ENCODE results near the gene SNX20.

The SNX20 gene

GRCh38 chr16:50637716-50638602 lies 43.2 kb downstream of the SNX20 start:
- in situ Hi-C loops (cut with MboI; ENCODE audit: low sequenced_read_pairs) = no loop called here

DNA sequence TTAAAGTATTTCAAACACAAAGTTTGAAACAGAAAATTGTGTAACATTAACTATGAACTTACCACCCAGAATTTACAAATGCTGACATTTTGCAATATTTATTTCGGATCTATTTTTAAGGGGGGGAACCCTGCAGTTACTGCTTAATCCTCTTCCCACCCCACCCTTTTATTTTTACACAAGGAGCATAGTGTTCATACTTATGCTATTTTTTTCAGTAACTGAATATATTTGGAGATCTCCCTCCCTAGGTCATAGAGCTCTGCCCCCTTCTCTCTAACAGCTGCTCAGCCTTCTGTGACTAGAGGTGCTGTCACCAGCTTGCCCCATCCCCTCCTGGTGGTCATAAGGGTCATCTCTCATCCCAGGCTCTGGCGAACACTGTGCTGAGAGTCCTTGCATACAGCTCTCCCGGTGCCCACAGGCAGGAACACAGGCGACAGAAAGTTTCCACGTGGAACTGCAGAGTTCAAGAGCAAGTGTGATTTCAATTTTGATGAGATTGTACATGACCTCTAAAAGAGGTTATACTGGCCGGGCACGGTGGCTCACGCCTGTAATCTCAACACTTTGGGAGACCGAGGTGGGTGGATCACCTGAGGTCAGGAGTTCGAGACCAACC lies 44.2 kb downstream of the SNX20 start:
- in situ Hi-C loops (cut with MboI; ENCODE audit: low sequenced_read_pairs) = no loop called here

DNA sequence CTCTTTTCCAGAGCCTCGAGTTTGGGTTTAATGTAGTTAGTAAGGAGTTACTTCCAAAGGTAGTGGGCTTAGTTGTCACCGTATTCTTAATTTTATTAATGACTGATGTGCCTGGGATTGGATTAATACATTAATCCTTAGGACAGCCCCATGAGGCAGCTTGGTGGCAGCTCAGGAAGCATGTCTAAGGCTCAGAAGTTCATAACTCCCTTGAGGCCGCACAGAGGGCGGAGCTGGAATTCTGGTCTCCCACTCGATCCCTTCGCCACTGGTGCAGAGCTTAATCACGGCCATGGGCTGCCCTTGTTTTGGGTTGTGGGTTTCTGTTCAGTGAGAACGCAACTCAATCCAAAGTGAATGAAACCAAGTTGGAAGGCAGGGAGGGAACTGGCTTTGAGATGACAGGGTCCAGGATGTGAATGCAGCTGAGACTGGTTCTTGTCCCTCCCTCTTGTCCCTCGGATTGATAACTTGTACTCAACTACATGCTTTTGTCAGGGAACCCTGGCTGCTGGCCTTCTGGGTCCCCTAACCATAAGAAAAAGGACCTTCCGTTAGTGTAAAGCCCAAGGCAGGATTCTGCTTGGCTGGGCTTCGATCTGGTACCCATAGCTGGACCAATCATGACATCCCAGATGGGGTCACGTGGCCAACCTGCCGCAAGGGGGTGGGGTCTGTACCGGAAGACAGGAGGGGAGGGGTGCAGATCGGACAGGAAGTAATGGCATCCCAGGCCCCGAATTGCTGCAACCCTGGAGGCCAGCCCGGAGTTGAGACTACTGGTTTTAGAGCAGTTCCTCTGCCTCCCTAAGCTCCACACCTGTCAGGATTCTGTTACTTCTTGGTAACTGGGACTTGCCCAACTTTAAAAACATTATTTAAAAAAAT lies 45.4 kb downstream of the SNX20 start:
- in situ Hi-C loops (cut with MboI; ENCODE audit: low sequenced_read_pairs) = no loop called here

- in situ Hi-C loops (cut with MboI; ENCODE audit: low sequenced_read_pairs) = no loop called here
Measured at GRCh38 chr16:50634947-50635346, 46.2 kb downstream of the SNX20 start.

GRCh38 chr16:50634090-50634489 lies 47.0 kb downstream of the SNX20 start:
- in situ Hi-C loops (cut with MboI; ENCODE audit: low sequenced_read_pairs) = no loop called here

DNA sequence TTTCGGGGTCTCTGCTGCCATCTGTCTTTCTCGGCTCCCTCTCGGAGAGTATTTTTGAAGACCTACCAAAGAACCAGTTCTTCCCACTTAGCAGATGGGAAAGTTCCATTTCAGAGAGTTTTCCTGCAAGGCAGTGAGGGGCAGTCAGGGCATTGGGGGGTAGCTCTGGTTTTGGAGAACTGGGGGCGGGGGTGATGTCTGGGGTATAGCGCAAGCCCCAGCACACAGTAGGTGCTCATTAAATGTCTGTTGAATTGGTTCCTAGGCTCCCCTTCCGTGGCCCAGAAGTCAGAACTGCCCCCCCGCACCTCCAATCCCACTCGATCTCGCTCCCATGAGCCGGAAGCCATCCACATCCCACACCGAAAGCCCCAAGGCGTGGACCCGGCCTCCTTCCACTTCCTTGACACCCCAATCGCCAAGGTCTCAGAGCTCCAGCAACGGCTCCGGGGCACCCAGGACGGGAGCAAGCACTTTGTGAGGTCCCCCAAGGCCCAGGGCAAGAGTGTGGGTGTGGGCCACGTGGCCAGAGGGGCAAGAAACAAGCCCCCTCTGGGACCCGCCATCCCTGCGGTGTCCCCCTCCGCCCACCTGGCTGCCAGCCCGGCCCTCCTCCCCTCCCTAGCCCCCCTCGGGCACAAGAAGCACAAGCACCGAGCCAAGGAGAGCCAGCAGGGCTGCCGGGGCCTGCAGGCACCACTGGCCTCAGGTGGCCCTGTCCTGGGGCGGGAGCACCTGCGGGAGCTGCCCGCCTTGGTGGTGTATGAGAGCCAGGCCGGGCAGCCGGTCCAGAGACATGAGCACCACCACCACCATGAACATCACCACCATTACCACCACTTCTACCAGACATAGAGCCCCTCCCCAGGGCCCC lies 47.9 kb downstream of the SNX20 start:
- in situ Hi-C loops (cut with MboI; ENCODE audit: low sequenced_read_pairs) = no loop called here

DNA sequence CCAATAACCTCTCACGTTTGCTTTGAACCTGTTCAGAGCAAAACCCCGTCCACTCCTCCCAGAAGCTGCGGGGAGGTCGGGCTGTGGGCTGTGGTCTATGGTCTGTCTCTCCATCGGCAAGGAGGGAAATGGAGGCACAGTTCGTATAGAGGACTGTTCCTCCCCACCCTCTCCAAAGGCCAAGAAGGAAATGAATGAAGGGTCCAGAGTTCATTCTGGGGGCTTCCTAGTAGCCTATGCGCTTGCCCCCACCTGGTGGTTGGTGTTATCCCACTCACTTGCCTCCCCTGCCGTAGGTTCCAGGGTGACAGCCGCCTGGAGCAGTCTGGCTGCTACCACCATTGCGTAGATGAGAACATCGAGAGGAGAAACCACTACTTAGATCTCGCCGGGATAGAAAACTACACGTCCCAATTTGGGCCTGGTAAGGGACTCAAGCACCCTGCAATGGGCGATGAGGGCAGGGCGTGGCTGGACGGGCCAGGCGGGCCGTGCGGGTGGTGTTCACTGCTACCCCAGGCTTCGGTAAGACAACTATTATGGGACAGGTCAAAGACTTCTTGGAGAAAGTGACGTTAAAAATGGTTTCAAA lies 49.0 kb downstream of the SNX20 start:
- in situ Hi-C loops (cut with MboI; ENCODE audit: low sequenced_read_pairs) = no loop called here

DNA sequence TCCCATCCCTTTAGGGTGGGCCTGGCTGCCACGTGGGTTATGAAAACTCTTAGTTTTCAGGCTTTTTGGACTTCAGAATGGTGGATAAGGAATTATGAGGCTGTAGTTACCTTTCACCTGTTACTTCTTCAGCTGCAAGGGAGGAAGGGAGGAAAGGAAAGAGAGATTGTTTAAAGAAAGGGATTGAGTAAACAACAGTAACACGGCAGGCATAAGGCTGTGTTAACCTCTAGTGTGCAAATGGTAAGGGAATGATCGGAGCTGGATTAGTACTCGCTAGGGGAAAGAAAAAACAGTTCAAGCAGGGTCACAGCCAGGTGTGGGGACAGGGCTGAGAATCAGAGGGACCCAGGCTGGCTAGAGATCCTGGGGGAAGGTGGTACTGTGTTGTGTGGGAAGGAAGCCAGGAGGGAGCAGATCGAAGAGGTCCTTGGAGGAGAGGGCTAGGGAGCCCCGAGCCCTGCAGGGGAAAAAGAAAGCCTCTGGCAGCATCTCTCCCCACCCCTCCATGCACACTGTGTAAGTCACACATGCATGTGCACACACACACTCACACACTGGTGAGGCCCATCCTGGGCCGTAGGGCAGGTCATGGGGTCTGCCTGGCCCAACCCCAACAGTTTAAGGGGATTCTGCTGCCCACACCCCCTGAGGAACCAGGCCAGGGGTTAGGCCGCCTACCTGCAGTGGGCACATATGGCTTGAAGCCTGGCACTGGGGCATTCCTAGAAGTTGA lies 49.7 kb downstream of the SNX20 start:
- in situ Hi-C loops (cut with MboI; ENCODE audit: low sequenced_read_pairs) = no loop called here

DNA sequence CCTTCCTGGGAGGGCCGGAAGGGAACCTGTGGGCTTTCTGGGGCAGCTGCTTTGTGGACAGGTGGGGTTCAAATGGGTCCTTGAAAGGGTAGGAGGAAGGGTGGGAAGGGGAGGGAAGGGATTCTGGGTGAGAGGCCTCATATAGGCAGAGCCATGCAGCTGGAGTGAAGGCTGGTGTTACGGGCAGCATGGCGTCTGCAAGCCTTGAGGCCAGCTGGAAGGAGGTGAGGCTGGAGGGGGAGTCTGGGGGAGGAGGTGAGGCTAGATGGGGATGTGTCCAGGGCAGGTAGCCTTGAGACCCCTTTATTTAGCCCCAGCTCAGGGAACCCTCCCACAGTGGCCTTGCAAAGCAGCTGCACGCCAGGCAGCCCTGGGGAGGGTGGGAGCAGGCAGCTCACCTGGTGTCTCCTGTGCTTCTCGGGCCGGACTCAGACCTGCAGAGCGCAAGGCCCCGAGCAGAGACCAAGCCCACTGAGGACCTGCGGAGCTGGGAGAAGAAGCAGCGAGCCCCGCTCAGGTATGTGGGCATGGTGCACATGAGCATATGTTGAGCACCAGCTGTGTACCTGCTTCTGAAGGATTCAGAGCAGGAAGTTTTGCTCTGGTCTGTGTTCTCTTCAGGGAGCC lies 50.6 kb downstream of the SNX20 start:
- in situ Hi-C loops (cut with MboI; ENCODE audit: low sequenced_read_pairs) = no loop called here

- in situ Hi-C loops (cut with MboI; ENCODE audit: low sequenced_read_pairs) = no loop called here
Measured at GRCh38 chr16:50629334-50629733, 51.8 kb downstream of the SNX20 start.

GRCh38 chr16:50628156-50628802 lies 52.8 kb downstream of the SNX20 start:
- in situ Hi-C loops (cut with MboI; ENCODE audit: low sequenced_read_pairs) = no loop called here

- in situ Hi-C loops (cut with MboI; ENCODE audit: low sequenced_read_pairs) = no loop called here
Measured at GRCh38 chr16:50627419-50627818, 53.7 kb downstream of the SNX20 start.

DNA sequence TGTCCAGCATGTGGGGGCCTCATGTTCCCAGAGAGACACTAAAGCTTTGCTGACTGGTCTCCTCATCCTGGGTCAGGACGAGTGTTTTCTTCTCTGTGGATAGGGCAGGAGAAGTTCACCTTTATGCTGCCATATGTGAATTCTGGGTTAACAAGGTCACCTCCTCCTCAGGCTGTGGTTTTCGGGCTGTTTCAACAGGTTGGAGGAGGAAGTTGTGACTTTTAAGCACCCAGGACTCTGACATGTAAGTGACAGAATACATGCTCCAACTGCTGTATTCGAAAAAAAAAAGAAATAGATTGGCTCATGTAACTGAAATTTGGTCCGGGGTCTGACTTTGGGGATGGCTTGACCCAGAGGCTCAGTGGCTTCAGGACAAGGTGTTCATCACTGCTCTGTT lies 54.2 kb downstream of the SNX20 start:
- in situ Hi-C loops (cut with MboI; ENCODE audit: low sequenced_read_pairs) = no loop called here

DNA sequence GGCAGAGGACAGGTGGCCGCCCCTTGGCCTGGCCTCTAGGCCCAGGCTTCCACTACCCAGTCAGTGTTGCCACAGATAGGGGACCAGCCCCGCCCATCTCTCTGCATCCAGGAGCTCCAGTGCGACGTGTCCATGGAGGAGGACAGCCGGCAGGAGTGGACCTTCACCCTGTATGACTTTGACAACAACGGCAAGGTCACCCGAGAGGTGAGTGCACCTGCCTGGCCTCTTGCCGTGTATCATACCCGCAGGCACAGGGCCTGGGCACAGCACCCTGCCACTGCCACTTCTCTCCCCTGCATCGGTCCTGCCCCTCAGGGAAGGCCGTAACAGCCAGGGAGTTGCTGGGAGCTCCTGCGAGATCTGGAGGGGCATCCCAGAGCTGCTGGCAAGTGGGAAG lies 55.7 kb downstream of the SNX20 start:
- in situ Hi-C loops (cut with MboI; ENCODE audit: low sequenced_read_pairs) = no loop called here

DNA sequence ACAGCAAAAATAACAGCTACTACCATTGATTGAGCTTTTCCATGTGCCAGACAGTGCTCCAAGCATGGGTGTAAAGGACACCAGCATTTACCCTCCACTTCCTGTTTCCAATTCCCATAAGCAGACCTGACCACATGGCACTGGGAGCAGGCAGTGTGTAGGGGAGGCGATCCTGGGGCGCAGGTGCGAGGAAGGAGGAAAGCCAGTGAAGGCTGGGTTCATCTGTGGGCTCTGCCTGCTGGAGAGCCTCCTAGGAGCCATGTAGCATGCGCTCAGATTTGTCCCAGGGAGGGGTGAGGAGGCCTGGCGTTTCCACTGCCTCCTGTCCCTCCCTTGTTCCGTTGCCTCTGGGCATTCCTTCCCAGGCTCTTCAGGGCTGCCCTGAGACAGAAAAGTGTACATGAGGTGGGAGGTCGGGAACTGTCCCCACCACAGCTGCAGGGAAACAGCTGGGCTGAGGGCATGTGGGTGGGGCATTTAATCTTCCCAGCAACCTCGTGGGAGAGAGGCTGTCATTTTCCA lies 56.6 kb downstream of the SNX20 start:
- in situ Hi-C loops (cut with MboI; ENCODE audit: low sequenced_read_pairs) = no loop called here

GRCh38 chr16:50622643-50623369 lies 58.3 kb downstream of the SNX20 start:
- in situ Hi-C loops (cut with MboI; ENCODE audit: low sequenced_read_pairs) = no loop called here

DNA sequence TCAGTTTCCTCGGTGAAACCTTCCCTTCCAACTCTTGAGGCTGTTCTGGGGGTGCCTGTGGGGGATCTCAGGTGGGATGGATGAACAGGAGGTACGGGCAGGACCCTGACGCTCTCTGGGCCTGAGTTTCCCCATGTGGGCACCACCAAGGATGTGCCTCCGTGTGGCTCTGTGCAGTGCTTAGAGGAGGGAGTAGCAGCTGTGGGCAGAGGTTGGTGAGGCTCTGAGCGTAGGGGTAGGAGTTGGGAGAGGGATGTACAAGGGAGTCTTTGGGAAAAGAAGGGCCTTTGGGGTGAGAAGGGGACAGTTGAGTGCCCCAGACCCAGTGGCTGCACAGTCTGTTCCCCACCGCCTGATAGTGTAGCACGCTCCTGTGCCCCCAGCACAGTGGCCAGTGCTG lies 59.1 kb downstream of the SNX20 start:
- in situ Hi-C loops (cut with MboI; ENCODE audit: low sequenced_read_pairs) = no loop called here

All from hTERT RPE-1 (cell line).